Naive thymus-derived CD8-positive, alpha-beta T cell (primary cell): Measurements from ENCODE around the gene GPRC5B. TPM values are rescaled to one million over a fixed set of nuclear protein-coding genes. Genes with fewer than 3 reads are reported as not detected.

Experiments
- ATAC-seq, 2 donors: fragments of 150-1000 bp; cut with Tn5 transposase in 1 of 2; sonication (Bioruptor Pico), chemical (Tn5 transposase) in 1 of 2; 1 replicate in 1 of 2; 2 replicates in 1 of 2; pipeline ENCODE4 v1.10.0; 2021; ENCODE audit warnings: mild to moderate bottlenecking in 2 of 2, moderate library complexity in 2 of 2
- POLR2A ChIA-PET: fragments of 350-600 bp; sonication (Branson Sonifier 250); formaldehyde crosslinking; loops from one replicate; lab custom pipeline; 2021; ENCODE audit warnings: antibody characterized with exemption; lab: Charles Lee
- DNase-seq, 10 donors: peaks; one replicate each; pipeline versions ENCODE4 v3.0.0 to v3.0.0-alpha.2; 2020 to 2022
- H3K27ac Mint-ChIP-seq, 10 donors: one replicate each; pipeline ENCODE4 v1.8.0; 2020 to 2022; ENCODE audit warnings: mild to moderate bottlenecking in 10 of 10, mixed read lengths in 10 of 10, moderate library complexity in 4 of 10, inconsistent platforms in 1 of 10
- H3K27me3 Mint-ChIP-seq, 5 donors: one replicate each; pipeline ENCODE4 v1.8.0; 2021 to 2022; ENCODE audit warnings: mixed read lengths in 5 of 5
- H3K36me3 Mint-ChIP-seq, 3 donors: one replicate each; pipeline ENCODE4 v1.8.0; 2020 to 2022; ENCODE audit warnings: mixed read lengths in 3 of 3, mild to moderate bottlenecking in 2 of 3, inconsistent platforms in 1 of 3
- H3K4me1 Mint-ChIP-seq, 4 donors: one replicate each; pipeline ENCODE4 v1.8.0; 2021 to 2022; ENCODE audit warnings: mixed read lengths in 4 of 4
- H3K4me3 Mint-ChIP-seq, 10 donors: one replicate each; pipeline ENCODE4 v1.8.0; 2020 to 2022; ENCODE audit warnings: mild to moderate bottlenecking in 10 of 10, mixed read lengths in 10 of 10, moderate library complexity in 6 of 10, inconsistent platforms in 1 of 10
- H3K9me3 Mint-ChIP-seq, 9 donors: one replicate each; pipeline ENCODE4 v1.8.0; 2020 to 2022; ENCODE audit warnings: mixed read lengths in 9 of 9, mild to moderate bottlenecking in 3 of 9, inconsistent platforms in 1 of 9, moderate library complexity in 1 of 9
- polyA plus RNA-seq, 3 donors: library from polyadenylated mRNA; unstranded; fragments of 300-500 nt; fragmentation: Illumina TruSeq; gene quantifications; one replicate each; pipeline ENCODE4 v1.2.3, GENCODE V29; 2021
- total RNA-seq, 8 experiments: library from RNA in 2 of 8; stranded (reverse) in 2 of 8; gene quantifications; one replicate each; pipeline ENCODE4 v1.2.3 and lab custom pipeline; 2021 to 2026

The GPRC5B gene
- total and polyA plus RNA-seq, 5 experiments from 2014 or later: 0.10 to 1.2 TPM; not detected in 3

DNA sequence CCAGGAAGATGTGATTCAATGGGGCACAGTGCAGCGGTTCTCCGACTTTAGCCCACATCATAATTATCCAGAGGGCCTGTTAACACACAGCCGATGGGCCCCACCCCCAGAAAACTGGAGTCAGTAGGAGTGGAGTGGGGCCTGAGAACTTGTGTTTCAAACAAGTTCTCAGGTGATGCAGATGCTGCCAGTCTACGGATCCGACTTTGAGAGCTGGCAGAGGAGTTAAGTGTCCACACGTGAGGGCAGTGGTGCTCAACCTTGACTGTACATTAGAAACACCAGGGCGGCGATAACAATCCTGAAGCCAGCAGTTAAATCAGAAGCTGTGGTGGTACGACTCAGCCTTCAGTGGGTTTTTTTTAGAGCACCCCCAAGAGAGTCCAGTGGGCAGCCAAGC, 75.0 kb downstream of the GPRC5B start:
- no peak overlapping the region for H3K4me3 Mint-ChIP-seq
- H3K9me3 Mint-ChIP-seq: peaks cover 0 to 22% (median 17%) of the 10 kb centered on the region in 9 donors
- ATAC-seq (no peak), DNase-seq (no peak)
- POLR2A ChIA-PET: no interaction called here
- no peak overlapping the region for H3K27ac Mint-ChIP-seq
- peaks cover 5 to 10% (median 9%) of the 10 kb centered on the region in 4 donors for H3K4me1 Mint-ChIP-seq
- H3K27me3 Mint-ChIP-seq: peaks cover 0 to 2% (median 0%) of the 10 kb centered on the region in 5 donors
- H3K36me3 Mint-ChIP-seq: peaks cover 0 to 18% (median 4%) of the 10 kb centered on the region in 3 donors

DNA sequence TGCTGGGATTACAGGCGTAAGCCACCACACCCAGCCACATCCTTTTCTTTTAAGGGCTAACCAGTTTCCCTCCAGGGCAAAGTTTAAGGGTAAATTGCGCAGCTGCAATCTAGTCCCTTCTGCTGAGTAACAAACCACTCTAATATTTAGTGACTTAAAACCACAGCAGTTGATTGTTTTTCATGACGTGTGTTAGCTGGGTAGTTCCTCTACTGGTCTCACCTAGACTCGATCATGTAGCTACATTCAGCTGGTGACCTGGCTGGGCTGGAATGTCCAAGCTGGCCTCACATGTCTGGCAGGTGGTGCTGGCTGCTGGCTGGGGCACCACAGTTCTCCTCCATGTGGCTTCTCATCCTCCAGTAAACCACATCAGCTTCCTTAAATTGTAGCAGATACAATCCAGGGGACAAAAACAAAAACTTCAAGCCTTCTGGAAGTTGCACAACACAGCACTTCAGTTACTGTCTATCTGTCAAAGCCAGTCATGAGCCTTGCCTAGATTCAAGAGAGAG, 75.5 kb downstream of the GPRC5B start:
- Mint-ChIP-seq H3K36me3 (peaks cover 0 to 18% (median 4%) of the 10 kb centered on the region in 3 donors), H3K4me3 (no peak overlapping the region), H3K4me1 (peaks cover 5 to 16% (median 12%) of the 10 kb centered on the region in 4 donors), H3K9me3 (peaks cover 0 to 22% (median 17%) of the 10 kb centered on the region in 9 donors), H3K27ac (no peak overlapping the region), H3K27me3 (peaks cover 0 to 2% (median 0%) of the 10 kb centered on the region in 5 donors)
- no peak for DNase-seq
- ATAC-seq: no peak
- POLR2A ChIA-PET: no interaction called here

DNA sequence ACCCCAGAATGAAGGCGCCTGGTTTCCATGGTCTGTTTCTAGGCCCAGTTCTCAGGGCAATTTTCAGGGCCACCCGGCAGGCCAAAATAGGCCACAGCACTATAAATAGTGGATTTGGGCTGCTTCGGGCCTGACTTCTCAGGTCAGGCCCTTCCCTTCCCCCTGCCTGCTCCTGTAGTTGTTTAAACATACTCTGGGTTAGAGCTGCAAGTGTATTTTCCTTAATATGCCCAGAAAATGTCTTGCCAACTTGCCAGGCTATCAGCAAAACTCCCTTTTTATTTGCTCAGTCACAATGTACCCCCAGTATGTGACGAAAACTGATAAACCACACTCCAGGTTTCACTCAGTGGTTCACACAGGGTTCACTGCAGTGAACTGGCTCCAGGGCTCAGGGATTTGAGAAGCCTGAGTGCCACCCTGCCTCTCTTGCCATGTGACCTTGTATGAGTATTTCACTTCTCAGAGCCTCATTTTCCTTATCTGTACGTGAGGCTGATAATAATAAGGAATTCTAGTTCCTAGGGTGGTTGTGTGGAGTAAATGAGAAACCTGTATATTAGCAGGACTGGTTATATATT, 76.5 kb downstream of the GPRC5B start:
- Mint-ChIP-seq H3K4me3 (no peak overlapping the region), H3K36me3 (peaks cover 0 to 14% (median 4%) of the 10 kb centered on the region in 3 donors), H3K27me3 (peaks cover 0 to 2% (median 0%) of the 10 kb centered on the region in 5 donors), H3K27ac (peak overlapping the region in 1 of 10 donors; percentile 63), H3K9me3 (peaks cover 0 to 17% (median 13%) of the 10 kb centered on the region in 9 donors), H3K4me1 (peaks cover 5 to 18% (median 13%) of the 10 kb centered on the region in 4 donors)
- ATAC-seq: no peak
- POLR2A ChIA-PET: no interaction called here
- no peak for DNase-seq

Other genes with a start within 250 kb of the GPRC5B start
- 10 to 100 TPM; 14.4 to 14.5 TPM for gene KNOP1, start 166.6 kb downstream of the GPRC5B start, total RNA-seq
- gene KNOP1, start 166.6 kb downstream of the GPRC5B start, polyA plus RNA-seq: 10 to 100 TPM in 1 of 3 donors, 1 to 10 TPM in 2; 4.7 to 10.8 (median 7.2) TPM
- gene IQCK, start 166.6 kb downstream of the GPRC5B start, total RNA-seq: 1 to 10 TPM; 2.0 to 2.3 TPM
- 1 to 10 TPM; 1.7 to 3.1 (median 2.5) TPM for gene IQCK, start 166.6 kb downstream of the GPRC5B start, polyA plus RNA-seq
- gene GPR139, start 189.0 kb upstream of the GPRC5B start, total RNA-seq: not detected
- not detected for gene GPR139, start 189.0 kb upstream of the GPRC5B start, polyA plus RNA-seq